GM21717 (cell line): ENCODE results near the gene UBQLN4.

ENCODE experiments used
- ATAC-seq: cut with Tn5 transposase; IDR thresholded peaks from one replicate; pipeline ENCODE4 v1.9.1; 2021; ENCODE audit warnings: mild to moderate bottlenecking, moderate library complexity; ENCODE audit not compliant: unreplicated experiment

Gene UBQLN4

DNA sequence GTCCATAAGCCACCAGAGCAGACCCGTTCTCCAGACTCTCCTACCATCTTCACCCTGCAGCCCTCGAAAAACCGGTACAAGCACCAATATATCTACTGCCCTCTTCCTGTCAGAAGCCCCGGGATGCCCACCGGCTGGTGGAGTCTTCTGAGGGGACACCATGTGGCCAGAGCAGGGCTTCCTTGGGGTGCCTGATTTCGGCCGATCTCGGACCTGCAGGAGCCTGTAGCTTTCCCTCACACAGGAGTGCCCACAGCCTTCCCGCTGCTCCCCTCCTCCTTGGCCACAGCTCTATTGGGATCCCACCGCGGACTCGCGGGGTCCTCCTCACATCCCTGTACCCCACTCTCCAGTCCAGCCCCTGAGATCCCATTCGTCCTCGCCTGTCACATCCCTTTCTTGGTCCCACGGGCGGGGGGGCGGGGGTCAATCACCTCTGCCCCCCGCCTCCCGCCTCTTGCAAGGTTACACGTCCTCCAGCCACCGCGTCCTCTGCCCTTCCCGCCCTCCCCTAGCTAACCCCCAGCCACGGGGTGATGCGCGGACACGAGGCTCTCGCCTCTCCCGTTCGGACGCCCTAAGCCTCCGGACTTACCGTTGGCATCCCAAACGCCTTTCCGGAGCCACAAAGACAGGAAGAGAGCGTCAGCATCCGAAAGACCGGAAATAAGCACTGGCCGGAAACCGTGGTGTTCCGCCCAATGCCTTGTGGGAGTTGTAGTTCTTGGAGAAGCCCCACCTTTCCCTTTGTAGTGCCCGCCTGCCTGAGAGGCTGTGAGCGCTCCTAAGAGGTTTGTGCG is 33.1 kb downstream of the UBQLN4 start, which contains the start of gene SSR2:
Gene SSR2 (minus strand): TSS at position 659 of the 800 bp plus-strand sequence. CDS start 784 bp downstream, outside the sequence.
- peak; percentile 95 for ATAC-seq

DNA sequence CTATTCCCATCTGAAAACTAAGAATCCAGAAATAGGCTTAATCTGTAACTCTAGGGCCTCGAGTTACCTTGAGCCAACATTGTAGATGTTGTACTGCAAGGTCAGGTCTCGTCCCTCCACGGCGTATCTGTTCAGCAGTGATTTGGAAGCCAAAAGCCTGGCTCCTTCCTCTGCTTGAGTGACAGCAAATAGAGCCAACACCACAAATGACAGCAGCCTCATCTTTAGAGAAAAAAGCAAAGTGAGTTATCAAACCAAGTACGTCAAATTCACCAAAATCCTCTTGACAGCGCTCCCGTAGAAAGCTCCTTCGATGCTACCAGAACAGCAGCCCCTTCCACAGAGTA is 33.7 kb downstream of the UBQLN4 start:
- no peak for ATAC-seq

DNA sequence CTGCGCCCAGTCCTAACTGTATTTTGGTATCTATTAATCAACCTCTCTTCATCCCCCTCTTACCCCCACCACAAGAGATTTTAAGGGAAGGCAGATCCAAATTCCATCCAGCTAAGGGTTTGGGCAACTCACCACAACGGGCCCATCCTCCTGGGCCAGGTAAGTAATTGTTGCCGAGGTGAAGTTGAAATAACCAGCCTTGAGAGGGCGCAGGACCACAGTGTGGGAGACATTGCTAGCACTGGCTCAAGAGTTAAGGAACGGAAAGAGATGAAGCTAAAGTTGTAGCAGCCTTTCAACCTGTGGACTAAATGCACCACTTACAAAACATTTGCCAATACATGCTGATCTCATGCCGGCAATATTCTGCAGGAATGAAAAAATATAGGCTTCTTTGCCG is 38.8 kb downstream of the UBQLN4 start:
- ATAC-seq: no peak

DNA sequence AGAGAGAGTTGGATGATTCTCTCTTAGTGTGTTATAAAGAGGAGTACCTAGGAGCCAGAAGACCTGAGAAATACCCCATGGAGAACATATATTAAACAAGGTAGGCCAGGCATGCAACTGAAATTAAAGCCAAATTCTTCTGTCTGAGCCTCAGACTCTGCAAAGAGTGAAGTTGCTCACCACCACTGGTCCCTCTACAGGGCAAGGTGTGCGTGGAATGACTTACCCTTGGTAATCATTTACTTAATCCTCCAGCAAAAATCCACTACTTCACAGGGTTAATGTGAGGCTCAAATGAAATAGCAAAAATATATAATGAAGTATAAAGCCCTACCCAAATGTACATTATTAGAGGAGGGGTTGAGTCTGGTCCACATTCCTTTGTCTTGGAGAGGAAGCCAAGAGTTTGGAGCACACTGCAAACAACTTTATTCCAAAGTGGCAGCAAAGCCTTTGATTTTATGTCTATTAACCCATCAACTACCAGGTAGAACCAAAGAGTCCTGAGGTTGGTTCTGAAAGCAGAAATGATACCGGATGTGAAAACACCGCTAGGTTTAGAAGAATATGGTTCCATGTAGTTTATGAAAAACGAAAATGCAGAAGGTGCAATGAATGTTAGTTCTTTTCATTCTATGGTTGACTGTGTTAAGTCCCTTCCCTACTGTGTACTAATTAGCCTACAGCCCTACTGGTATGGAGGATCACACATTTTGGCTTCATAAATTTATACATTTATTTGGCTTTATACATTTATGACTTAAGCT is 41.4 kb downstream of the UBQLN4 start:
- ATAC-seq: peak; percentile 72

- ATAC-seq: no peak
Measured at GRCh38 chr1:156009404-156009803, 44.2 kb downstream of the UBQLN4 start.

DNA sequence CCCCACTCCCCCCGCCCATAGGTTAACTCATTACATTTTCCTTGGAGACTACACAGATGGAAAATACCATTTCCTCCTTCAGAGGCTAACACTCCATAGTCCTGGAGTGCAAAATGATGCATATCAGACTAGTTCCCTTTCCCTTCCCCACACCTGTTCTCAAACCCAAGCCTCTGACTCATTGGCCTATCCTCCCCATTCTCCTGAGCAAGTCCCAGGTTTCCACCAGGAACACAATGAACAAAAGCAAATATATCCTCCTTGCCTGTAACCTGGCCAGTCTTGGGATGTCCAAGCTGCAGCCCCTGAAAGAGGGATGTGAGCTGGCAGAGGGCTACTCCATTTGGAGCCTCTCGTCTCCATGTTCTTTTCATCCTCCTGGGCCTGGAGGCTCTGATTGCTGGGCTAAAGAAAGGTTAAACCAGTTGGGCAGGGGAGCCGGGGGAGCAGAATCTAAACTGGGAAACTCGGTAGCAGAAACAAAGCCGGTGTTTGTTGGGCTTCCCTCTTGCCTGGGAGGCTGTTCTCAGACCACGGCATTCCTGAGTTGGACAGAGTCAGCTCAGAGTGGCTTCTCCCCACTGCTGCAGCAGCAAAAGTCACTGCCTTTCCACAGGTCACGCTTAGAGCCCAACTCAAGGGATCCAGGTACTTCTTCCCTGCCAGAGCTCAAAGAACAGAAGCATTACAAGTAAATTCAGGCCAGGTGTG is 46.8 kb downstream of the UBQLN4 start:
- ATAC-seq: no peak

DNA sequence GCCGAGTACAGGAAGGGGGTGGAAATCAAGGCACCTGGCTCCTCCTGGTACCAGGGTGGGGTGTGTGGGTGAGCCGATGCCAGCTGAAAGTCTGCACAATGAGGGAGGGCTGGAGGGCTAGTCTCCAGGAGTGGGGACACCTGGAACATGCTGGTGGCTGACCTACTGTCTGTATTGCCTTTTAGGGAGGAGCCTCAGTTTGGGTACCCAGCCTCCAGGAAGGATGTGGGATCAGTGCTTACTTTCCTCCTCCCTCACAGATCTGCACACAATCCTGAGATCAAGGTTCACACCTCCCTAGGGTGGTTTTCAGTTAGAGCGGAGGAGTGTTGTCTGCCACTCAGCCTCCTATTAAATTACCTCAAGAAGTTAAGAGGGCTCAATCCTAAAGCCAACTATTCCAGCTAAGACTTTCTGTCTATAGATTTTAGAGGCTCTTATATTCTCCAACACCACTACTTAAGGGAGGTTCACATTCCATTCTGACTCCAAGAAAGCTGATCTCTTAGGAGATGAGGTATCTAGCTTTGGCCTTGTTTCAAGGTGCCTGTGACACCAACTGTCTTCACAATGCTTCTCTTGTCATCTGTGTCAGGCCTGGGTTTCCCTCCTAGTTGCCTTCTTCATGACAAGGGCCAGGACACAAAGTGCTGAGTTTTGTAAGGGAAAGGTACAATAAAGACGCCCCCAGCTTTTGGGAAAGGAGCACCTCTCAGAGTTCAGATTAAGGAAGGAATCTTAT is 48.6 kb downstream of the UBQLN4 start:
- no peak for ATAC-seq

DNA sequence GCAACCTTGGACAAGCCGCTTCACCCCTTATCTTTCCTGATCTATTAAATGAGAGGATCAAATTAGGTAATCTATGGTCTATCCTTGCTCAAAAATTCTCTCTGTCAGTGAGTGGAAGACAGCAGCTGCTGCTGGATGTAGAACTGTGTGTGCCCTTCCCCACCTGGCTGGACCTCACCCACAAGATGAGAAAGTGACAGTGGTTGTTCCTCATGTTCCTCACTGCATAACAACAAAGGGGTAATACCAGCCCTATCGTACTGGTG is 49.7 kb downstream of the UBQLN4 start:
- no peak for ATAC-seq

GRCh38 chr1:156002188-156002911 is 51.2 kb downstream of the UBQLN4 start:
- ATAC-seq: no peak

- ATAC-seq: no peak
Measured at GRCh38 chr1:156001662-156002171, 51.9 kb downstream of the UBQLN4 start.

- ATAC-seq: no peak
Measured at GRCh38 chr1:156001021-156001661, 52.5 kb downstream of the UBQLN4 start.

GRCh38 chr1:155999964-156000363 is 53.6 kb downstream of the UBQLN4 start:
- ATAC-seq: no peak

DNA sequence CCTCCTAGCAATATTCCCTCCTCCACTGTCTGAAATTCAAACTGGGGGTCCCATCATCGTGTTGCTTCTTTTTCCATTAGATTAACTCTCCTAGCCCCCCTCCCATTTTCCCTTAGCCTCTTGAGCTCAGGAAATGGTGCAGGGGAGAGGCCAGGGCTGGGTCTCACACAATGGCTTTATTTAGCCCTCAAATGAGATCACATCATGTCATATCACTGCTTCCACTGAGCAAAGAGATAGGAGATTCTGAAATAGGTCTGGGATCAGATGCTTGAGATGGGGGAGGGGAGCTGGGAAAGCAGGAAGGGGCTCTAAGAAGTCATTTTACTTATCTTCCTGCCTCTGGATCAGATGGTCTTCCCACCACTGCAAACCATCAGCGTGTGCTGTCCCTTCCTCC is 57.4 kb downstream of the UBQLN4 start:
- no peak for ATAC-seq

GRCh38 chr1:155993595-155993994 is 60.0 kb downstream of the UBQLN4 start:
- no peak for ATAC-seq

GRCh38 chr1:155990005-155990739 is 63.4 kb downstream of the UBQLN4 start:
- no peak for ATAC-seq

- ATAC-seq: no peak
Measured at GRCh38 chr1:155989242-155990004, 64.2 kb downstream of the UBQLN4 start.
